ENCODE results near the gene MFSD6.

MFSD6 gene

GRCh38 chr2:190499273-190499672, 91.1 kb downstream of the MFSD6 start:
- no peak for TF ChIP-seq TAF1 (IDR thresholded peaks at IDR 0.05; ENCODE audit: low read depth)
- TF ChIP-seq, protein P1, sequence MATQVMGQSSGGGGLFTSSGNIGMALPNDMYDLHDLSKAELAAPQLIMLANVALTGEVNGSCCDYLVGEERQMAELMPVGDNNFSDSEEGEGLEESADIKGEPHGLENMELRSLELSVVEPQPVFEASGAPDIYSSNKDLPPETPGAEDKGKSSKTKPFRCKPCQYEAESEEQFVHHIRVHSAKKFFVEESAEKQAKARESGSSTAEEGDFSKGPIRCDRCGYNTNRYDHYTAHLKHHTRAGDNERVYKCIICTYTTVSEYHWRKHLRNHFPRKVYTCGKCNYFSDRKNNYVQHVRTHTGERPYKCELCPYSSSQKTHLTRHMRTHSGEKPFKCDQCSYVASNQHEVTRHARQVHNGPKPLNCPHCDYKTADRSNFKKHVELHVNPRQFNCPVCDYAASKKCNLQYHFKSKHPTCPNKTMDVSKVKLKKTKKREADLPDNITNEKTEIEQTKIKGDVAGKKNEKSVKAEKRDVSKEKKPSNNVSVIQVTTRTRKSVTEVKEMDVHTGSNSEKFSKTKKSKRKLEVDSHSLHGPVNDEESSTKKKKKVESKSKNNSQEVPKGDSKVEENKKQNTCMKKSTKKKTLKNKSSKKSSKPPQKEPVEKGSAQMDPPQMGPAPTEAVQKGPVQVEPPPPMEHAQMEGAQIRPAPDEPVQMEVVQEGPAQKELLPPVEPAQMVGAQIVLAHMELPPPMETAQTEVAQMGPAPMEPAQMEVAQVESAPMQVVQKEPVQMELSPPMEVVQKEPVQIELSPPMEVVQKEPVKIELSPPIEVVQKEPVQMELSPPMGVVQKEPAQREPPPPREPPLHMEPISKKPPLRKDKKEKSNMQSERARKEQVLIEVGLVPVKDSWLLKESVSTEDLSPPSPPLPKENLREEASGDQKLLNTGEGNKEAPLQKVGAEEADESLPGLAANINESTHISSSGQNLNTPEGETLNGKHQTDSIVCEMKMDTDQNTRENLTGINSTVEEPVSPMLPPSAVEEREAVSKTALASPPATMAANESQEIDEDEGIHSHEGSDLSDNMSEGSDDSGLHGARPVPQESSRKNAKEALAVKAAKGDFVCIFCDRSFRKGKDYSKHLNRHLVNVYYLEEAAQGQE (IDR thresholded peaks at IDR 0.05; ENCODE audit: low read depth) = no peak
- TF ChIP-seq MAX (IDR thresholded peaks at IDR 0.05) = no peak
- no peak for TF ChIP-seq TEAD4 (IDR thresholded peaks at IDR 0.05)
- no peak for TF ChIP-seq NFIC (IDR thresholded peaks at IDR 0.05)
- TF ChIP-seq USF1 (IDR thresholded peaks at IDR 0.05) = no peak
- no peak for TF ChIP-seq ZBTB7A (IDR thresholded peaks at IDR 0.05; ENCODE audit: low read depth)
- TF ChIP-seq EGR1 (IDR thresholded peaks at IDR 0.05) = no peak
- no peak for TF ChIP-seq YY1 (IDR thresholded peaks at IDR 0.05; ENCODE audit: low read depth)
- TF ChIP-seq RAD21 (IDR thresholded peaks at IDR 0.05; ENCODE audit: low read depth) = no peak

DNA sequence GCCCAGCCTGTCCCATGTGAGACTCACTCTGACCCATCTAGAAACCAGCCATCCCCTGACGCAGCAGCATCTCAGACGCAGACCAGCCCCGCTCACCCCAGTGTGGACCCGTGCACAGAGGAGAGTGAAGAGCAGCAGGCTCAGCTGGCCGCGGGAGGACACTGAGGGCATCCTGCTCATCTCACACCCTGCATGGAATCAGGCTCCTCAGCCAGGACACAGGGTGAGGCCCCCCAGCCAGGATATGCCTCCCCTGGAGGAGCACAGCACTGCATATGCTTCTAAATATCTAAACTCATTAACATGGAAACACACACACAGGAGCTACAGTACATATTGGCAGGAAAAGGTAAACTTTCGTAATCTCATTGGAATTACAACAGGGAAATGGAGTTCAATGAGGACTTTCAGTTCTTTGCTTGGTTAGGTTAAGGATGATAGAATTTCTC, 91.9 kb downstream of the MFSD6 start:
- no peak for TF ChIP-seq USF1 (IDR thresholded peaks at IDR 0.05)
- TF ChIP-seq RAD21 (IDR thresholded peaks at IDR 0.05; ENCODE audit: low read depth) = no peak
- no peak for TF ChIP-seq FOXM1 (IDR thresholded peaks at IDR 0.05; ENCODE audit: borderline replicate concordance, low read depth)
- TF ChIP-seq, protein P1 (IDR thresholded peaks at IDR 0.05; ENCODE audit: low read depth) = no peak
- TF ChIP-seq CEBPB (IDR thresholded peaks at IDR 0.05) = no peak
- TF ChIP-seq ZBTB7A (IDR thresholded peaks at IDR 0.05; ENCODE audit: low read depth) = no peak
- TF ChIP-seq MAX (IDR thresholded peaks at IDR 0.05) = no peak
- no peak for TF ChIP-seq EGR1 (IDR thresholded peaks at IDR 0.05)
- no peak for TF ChIP-seq YY1 (IDR thresholded peaks at IDR 0.05; ENCODE audit: low read depth)
- TF ChIP-seq EP300 (IDR thresholded peaks at IDR 0.05; ENCODE audit: borderline replicate concordance) = no peak
- no peak for TF ChIP-seq TAF1 (IDR thresholded peaks at IDR 0.05; ENCODE audit: low read depth)
- no peak for TF ChIP-seq NFIC (IDR thresholded peaks at IDR 0.05)
- TF ChIP-seq CREB1 (IDR thresholded peaks at IDR 0.05; ENCODE audit: low read depth) = no peak
- no peak for TF ChIP-seq TEAD4 (IDR thresholded peaks at IDR 0.05)

GRCh38 chr2:190501231-190501630, 93.1 kb downstream of the MFSD6 start:
- TF ChIP-seq MAX (IDR thresholded peaks at IDR 0.05) (no peak), TEAD4 (IDR thresholded peaks at IDR 0.05) (no peak), ZBTB7A (IDR thresholded peaks at IDR 0.05; ENCODE audit: low read depth) (no peak), RAD21 (IDR thresholded peaks at IDR 0.05; ENCODE audit: low read depth) (no peak), USF1 (IDR thresholded peaks at IDR 0.05) (no peak), TCF12 (IDR thresholded peaks at IDR 0.05; ENCODE audit: low read depth) (no peak), FOXM1 (IDR thresholded peaks at IDR 0.05; ENCODE audit: borderline replicate concordance, low read depth) (no peak), CREB1 (IDR thresholded peaks at IDR 0.05; ENCODE audit: low read depth) (no peak), NFIC (IDR thresholded peaks at IDR 0.05) (no peak), TAF1 (IDR thresholded peaks at IDR 0.05; ENCODE audit: low read depth) (no peak)
- TF ChIP-seq, protein P1 (IDR thresholded peaks at IDR 0.05; ENCODE audit: low read depth) = no peak

DNA sequence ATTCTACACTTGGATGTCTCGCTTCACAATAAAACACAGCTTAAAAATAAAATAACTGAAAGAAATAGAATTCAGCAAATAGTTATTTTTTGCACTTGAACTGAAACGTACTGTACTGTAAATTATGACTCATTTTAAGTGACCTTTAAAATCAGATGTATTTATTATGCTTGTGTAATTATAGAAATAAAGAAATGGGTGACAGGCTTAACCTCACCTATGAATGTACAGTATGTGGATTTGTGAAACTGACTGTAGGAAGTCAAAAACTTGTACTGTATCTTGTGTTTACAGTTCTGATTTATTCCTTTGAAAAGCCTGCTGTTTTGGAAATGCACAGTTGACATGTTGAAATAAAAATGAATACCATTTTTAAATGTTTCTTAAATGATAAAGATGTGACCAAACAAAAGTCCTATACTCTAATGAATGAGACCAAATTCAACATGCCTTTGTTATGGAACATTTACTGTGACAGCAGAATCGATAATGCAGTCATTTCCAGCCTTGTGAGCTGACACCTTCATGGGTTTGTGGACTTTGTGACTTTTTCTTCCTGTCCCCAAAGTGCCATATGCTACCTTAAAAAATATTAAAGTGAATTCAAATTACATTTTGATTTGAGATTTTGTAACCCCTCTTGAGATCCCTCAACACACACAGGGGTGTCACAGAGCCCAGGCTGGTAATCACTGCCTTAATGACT, 93.7 kb downstream of the MFSD6 start:
- TF ChIP-seq TAF1 (IDR thresholded peaks at IDR 0.05; ENCODE audit: low read depth) (no peak), TEAD4 (IDR thresholded peaks at IDR 0.05) (no peak), RAD21 (IDR thresholded peaks at IDR 0.05; ENCODE audit: low read depth) (no peak), NFIC (IDR thresholded peaks at IDR 0.05) (no peak), MAX (IDR thresholded peaks at IDR 0.05) (no peak), CREB1 (IDR thresholded peaks at IDR 0.05; ENCODE audit: low read depth) (no peak), FOXM1 (IDR thresholded peaks at IDR 0.05; ENCODE audit: borderline replicate concordance, low read depth) (no peak), ZBTB7A (IDR thresholded peaks at IDR 0.05; ENCODE audit: low read depth) (no peak), EGR1 (IDR thresholded peaks at IDR 0.05) (no peak), USF1 (IDR thresholded peaks at IDR 0.05) (no peak), YY1 (IDR thresholded peaks at IDR 0.05; ENCODE audit: low read depth) (no peak), CEBPB (IDR thresholded peaks at IDR 0.05) (no peak), TCF12 (IDR thresholded peaks at IDR 0.05; ENCODE audit: low read depth) (no peak), EP300 (IDR thresholded peaks at IDR 0.05; ENCODE audit: borderline replicate concordance) (no peak)
- TF ChIP-seq, protein P1 (IDR thresholded peaks at IDR 0.05; ENCODE audit: low read depth) = no peak

Measured in Ishikawa (cell line).